Astrocyte of the cerebellum (primary cell): ENCODE results near the gene RGS9BP.
A peak's percentile ranks its signal among the peaks of the same experiment; 100 is the strongest.
"Not testable (repeated sequence)": the region's sequence is repeated elsewhere in the genome, so short reads cannot be mapped to it uniquely, and the experiment has no call there.

Experiments
- DNase-seq: peaks from one replicate; pipeline ENCODE4 v3.0.0-alpha.2; 2011; ENCODE audit warnings: low read depth
- H3K4me3 ChIP-seq: 2 replicates; pipeline ENCODE4 v1.5.1; 2011; ENCODE audit warnings: mild to moderate bottlenecking, low read depth, low read length, moderate library complexity
- in situ Hi-C: cut with HindIII; loops from 2 replicates; pipeline ENCODE4 v1.10.0; 2017; ENCODE audit warnings: low sequenced_read_pairs
- TF ChIP-seq, protein P1 (sequence below): IDR thresholded peaks from 2 replicates; pipeline ENCODE4 v1.5.1; 2012; ENCODE audit warnings: low read length, low read depth, moderate library complexity, mild to moderate bottlenecking; ENCODE audit errors: missing control alignments

RGS9BP gene

DNA sequence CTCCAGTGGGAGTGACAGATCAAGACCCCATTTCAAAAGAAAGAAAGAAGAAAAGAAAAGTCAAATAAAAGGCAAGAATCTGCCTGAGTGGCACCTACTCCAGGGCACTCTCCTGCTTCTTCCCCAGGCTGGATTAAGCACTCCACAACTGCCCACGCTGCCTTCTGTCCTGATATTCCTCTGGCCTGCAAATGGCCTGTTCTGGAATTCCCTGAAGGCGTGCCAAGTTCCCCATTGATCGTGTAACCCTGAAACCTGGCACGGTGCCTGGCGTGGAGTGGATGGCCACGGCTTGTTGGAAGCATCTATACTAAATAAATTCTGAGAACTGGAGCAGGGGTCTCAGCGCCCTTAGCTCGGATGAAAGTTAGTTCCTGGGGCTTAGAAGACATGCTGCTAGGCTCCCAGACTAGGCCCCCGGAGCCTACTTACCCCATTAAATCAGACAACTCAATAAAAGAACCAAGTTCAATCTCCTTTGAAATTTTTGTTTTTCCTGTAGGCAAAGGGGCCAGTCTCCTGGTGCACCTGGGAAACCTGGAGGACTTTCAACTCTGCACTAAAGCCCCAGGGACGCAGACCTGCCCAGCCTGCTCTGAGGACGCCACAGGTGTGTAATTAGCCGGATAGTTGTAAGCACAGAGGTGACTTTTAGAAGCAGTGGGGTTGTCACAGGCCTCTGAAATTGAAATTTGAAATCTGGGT, 22.6 kb upstream of the RGS9BP start:
- TF ChIP-seq, protein P1, sequence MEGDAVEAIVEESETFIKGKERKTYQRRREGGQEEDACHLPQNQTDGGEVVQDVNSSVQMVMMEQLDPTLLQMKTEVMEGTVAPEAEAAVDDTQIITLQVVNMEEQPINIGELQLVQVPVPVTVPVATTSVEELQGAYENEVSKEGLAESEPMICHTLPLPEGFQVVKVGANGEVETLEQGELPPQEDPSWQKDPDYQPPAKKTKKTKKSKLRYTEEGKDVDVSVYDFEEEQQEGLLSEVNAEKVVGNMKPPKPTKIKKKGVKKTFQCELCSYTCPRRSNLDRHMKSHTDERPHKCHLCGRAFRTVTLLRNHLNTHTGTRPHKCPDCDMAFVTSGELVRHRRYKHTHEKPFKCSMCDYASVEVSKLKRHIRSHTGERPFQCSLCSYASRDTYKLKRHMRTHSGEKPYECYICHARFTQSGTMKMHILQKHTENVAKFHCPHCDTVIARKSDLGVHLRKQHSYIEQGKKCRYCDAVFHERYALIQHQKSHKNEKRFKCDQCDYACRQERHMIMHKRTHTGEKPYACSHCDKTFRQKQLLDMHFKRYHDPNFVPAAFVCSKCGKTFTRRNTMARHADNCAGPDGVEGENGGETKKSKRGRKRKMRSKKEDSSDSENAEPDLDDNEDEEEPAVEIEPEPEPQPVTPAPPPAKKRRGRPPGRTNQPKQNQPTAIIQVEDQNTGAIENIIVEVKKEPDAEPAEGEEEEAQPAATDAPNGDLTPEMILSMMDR = no peak
- DNase-seq = peak; percentile 66
- in situ Hi-C loops = no loop called here
- H3K4me3 ChIP-seq = no peak overlapping the region

DNA sequence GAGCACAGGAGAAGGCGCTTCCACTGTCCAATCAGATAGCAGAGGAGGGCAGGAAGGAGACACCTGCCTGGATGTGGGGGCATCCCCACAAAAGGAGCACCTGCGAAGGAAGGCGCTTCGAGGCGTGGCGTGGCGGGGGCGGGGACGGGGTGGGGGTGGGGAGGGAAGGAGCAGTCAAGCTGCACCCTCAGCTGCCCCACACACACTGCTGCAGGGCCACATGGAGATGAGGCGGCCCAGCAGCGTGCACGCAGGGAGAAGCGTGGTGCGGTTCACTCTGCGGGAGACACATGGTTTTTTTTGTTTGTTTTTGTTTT, 22.1 kb upstream of the RGS9BP start:
- in situ Hi-C loops = no loop called here
- TF ChIP-seq, protein P1 = no peak
- DNase-seq = no peak
- H3K4me3 ChIP-seq = no peak overlapping the region

DNA sequence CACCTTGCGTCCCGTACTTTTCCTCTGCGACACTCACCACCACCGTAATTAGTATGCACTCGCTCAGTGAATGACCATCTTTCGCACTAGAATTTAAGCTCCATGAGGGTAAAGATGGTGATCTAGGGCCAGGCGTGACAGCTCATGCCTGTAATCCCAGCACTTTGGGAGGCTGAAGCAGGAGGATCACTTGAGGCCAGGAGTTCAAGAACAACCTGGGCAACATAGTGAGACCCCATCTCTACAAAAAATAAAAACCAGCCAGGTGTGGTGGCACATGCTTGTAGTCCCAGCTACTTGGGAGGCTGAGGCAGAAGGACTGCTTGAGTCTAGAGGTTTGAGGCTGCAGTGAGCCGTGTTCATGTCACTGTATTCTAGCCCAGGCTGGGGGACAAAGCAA, 19.3 kb upstream of the RGS9BP start:
- DNase-seq, in situ Hi-C loops, H3K4me3 ChIP-seq: not testable (repeated sequence)

DNA sequence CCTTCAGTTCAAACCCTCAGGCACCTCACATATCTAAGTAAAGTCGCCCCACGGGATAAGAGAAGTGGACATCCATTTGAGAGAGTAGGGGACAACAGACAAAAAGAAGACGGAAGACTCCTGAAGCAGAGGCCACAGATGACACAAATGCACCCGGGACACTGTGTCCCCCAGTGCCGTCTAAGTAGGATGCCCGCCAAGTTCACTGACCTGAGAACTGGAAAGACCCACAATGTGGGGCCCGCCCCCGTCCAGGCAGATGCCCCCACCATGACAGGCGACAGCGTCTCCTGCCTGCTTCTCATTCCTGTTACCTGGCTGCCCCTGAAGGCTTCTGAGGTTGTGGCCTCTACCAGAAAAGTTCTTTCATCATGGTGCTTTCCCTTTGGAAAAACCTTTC, 17.6 kb upstream of the RGS9BP start:
- no peak overlapping the region for H3K4me3 ChIP-seq
- TF ChIP-seq, protein P1 = no peak
- no peak for DNase-seq
- in situ Hi-C loops = no loop called here

DNA sequence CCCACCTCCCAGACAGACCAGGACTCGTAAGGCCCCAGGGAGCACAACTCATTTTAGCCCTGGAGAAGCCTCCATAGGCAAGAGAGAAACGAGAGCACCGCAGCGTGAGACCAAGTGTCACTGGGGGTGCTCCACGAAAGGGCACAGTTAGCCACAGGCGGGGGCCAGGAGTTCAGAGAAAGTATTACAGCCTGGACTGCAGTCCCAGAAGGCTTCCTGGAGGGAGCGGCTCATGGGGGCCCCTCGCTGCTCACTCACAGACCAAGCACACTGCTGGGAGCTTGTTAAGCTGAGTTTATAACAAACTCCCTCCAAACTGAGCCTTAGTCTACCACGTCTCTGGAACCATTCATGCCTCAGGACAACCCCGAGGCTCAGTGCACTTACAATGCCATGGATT, 17.1 kb upstream of the RGS9BP start:
- in situ Hi-C loops = no loop called here
- no peak overlapping the region for H3K4me3 ChIP-seq
- DNase-seq = no peak
- TF ChIP-seq, protein P1 = no peak

DNA sequence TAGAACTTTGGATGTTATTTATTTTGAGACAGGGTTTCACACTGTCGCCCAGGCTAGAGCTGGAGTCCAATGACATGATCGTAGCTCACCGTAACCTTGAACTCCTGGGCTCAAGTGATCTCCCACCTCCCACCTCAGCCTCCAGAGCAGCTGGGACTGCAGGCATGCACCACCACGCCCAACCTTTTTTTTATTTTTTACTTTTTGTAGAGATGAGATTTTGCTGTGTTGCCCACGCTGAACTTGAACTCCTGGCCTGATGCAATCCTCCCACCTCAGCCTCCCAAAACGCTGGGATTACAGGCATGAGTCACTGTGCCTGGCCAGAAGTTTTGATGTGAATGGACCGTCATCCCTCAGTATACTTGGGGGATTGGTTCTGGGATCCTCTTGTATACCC, 14.3 kb upstream of the RGS9BP start:
- no peak for DNase-seq
- in situ Hi-C loops = no loop called here
- no peak overlapping the region for H3K4me3 ChIP-seq
- TF ChIP-seq, protein P1 = no peak

DNA sequence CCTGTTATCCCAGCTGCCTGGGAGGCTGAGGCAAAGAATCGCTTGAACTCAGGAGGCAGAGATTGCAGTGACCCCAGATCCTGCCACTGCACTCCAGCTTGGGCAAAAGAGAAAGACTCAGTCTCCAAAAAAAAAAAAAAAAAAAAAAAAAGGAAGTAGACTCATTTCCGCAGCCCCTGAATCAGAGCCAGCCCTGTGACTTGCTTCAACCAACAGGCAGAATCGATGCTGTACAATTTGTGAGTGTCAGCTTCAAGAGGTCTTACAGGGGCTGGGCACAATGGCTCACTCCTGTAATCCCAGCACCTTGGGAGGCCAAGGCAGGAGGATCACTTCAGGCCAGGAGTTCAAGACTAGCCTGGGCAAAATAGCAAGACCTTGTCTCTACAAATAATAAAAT, 13.5 kb upstream of the RGS9BP start:
- TF ChIP-seq, protein P1 = no peak
- in situ Hi-C loops = no loop called here
- no peak overlapping the region for H3K4me3 ChIP-seq
- no peak for DNase-seq
